Measurements from ENCODE around the gene APOBR. TPM values are rescaled to one million over a fixed set of nuclear protein-coding genes. Genes with fewer than 3 reads are reported as not detected.

The APOBR gene
- total and polyA plus RNA-seq, 2 of the 13 experiments (the other 11 are each of a cell fraction or from before 2014, with no cell fraction given): 0.03 TPM; not detected in 1

GRCh38 chr16:28528463-28528867 is 34.0 kb downstream of the APOBR start (continued):
- TF ChIP-seq PPARG (CRISPR knock-in tag; conservative IDR thresholded peaks at IDR 0.05) (no peak), CHD4 (IDR thresholded peaks at IDR 0.05; ENCODE audit: borderline replicate concordance, low read length) (no peak), E2F2 (CRISPR knock-in tag; IDR thresholded peaks at IDR 0.05; ENCODE audit: borderline replicate concordance) (no peak), PHF8 (CRISPR knock-in tag; IDR thresholded peaks at IDR 0.05) (no peak), SATB2 (CRISPR knock-in tag; IDR thresholded peaks at IDR 0.05) (no peak), MAZ (IDR thresholded peaks at IDR 0.05; ENCODE audit: borderline replicate concordance, low read depth, low read length) (no peak), MAZ (CRISPR knock-in tag; IDR thresholded peaks at IDR 0.05; ENCODE audit: low read depth) (no peak), ZBTB7A (CRISPR knock-in tag; IDR thresholded peaks at IDR 0.05) (no peak), RNF219 (CRISPR knock-in tag; IDR thresholded peaks at IDR 0.05) (no peak), TOE1 (CRISPR knock-in tag; IDR thresholded peaks at IDR 0.05) (no peak), ZSCAN9 (CRISPR knock-in tag; IDR thresholded peaks at IDR 0.05; ENCODE audit: borderline replicate concordance) (no peak), NCOA2 (CRISPR knock-in tag; IDR thresholded peaks at IDR 0.05) (no peak; the same call in 1 of the 2 replicates), TAF15 (IDR thresholded peaks at IDR 0.05; ENCODE audit: low read depth, low read length, poor library complexity, severe bottlenecking) (no peak), ZNF431 (CRISPR knock-in tag; IDR thresholded peaks at IDR 0.05; ENCODE audit: borderline replicate concordance, low read depth) (no peak), ZNF335 (CRISPR knock-in tag; IDR thresholded peaks at IDR 0.05) (no peak), ZNF850 (CRISPR knock-in tag; conservative IDR thresholded peaks at IDR 0.05) (no peak), HMG20B (CRISPR knock-in tag; conservative IDR thresholded peaks at IDR 0.05) (no peak), MBNL3 (CRISPR knock-in tag; conservative IDR thresholded peaks at IDR 0.05) (no peak), KAT7 (CRISPR knock-in tag; IDR thresholded peaks at IDR 0.05; ENCODE audit: borderline replicate concordance) (no peak; the same call in 1 of the 2 replicates), ZSCAN21 (CRISPR knock-in tag; IDR thresholded peaks at IDR 0.05; ENCODE audit: borderline replicate concordance) (no peak), GATAD1 (CRISPR knock-in tag; IDR thresholded peaks at IDR 0.05) (no peak), TFAP4 (IDR thresholded peaks at IDR 0.05; ENCODE audit: borderline replicate concordance, low read depth) (peak; percentile 68), SNAPC5 (CRISPR knock-in tag; IDR thresholded peaks at IDR 0.05; ENCODE audit: borderline replicate concordance) (no peak)
- TF ChIP-seq, protein P1, sequence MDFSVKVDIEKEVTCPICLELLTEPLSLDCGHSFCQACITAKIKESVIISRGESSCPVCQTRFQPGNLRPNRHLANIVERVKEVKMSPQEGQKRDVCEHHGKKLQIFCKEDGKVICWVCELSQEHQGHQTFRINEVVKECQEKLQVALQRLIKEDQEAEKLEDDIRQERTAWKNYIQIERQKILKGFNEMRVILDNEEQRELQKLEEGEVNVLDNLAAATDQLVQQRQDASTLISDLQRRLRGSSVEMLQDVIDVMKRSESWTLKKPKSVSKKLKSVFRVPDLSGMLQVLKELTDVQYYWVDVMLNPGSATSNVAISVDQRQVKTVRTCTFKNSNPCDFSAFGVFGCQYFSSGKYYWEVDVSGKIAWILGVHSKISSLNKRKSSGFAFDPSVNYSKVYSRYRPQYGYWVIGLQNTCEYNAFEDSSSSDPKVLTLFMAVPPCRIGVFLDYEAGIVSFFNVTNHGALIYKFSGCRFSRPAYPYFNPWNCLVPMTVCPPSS (IDR thresholded peaks at IDR 0.05): no peak
- TF ChIP-seq, protein P2, sequence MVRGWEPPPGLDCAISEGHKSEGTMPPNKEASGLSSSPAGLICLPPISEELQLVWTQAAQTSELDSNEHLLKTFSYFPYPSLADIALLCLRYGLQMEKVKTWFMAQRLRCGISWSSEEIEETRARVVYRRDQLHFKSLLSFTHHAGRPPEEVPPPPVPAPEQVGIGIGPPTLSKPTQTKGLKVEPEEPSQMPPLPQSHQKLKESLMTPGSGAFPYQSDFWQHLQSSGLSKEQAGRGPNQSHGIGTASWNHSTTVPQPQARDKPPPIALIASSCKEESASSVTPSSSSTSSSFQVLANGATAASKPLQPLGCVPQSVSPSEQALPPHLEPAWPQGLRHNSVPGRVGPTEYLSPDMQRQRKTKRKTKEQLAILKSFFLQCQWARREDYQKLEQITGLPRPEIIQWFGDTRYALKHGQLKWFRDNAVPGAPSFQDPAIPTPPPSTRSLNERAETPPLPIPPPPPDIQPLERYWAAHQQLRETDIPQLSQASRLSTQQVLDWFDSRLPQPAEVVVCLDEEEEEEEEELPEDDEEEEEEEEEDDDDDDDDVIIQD (CRISPR knock-in tag; IDR thresholded peaks at IDR 0.05; ENCODE audit: low read depth): no peak

All from HepG2 (cell line).